CMK (cell line): ENCODE data around the gene RNF157.

ENCODE experiments used
- DNase-seq: peaks from one replicate; pipeline ENCODE4 v3.0.0-alpha.2; 2010; ENCODE audit warnings: low read depth

RNF157 gene

DNA sequence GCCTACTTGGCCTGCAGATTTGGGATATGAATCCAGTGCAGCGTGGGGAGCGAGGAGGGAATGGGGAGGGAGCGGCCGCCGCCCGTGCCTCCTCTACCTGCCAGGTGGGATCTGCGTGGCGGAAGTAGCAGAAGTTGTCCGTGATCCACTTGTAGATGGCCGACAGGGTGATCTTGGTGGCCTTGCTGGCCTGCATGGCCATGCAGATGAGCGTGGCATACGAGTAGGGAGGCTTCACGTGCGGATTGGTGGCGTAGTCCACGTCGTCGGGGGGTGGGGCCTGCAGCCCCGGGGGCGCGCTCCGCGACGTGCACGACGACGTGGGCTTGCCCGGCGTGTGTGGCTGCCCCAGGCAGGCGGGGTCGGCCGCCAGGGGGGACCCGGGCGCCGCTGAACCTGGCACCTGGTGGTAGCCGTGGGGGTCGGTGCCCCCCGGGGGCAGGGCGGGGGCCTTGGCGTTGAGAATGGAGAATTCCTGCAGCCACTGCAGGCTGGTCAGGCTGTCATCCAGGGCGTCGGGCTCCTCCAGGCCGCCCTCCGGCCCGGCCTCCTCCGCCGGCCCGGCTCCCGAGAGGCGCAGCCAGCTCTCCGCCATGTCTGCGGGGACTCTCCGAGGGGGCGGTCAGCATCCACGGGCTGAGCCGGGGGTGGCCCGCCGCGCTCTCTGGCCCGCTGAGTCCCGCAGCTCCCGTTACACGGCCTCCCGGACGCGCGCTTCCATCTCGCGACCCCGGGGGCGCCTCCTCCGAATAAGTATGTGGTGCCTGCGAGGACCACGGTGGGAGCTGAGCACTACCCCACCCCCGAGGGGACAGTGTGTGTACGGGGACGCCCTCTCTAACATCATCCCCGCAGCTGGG lies 100.3 kb downstream of the RNF157 start:
- DNase-seq: no peak

DNA sequence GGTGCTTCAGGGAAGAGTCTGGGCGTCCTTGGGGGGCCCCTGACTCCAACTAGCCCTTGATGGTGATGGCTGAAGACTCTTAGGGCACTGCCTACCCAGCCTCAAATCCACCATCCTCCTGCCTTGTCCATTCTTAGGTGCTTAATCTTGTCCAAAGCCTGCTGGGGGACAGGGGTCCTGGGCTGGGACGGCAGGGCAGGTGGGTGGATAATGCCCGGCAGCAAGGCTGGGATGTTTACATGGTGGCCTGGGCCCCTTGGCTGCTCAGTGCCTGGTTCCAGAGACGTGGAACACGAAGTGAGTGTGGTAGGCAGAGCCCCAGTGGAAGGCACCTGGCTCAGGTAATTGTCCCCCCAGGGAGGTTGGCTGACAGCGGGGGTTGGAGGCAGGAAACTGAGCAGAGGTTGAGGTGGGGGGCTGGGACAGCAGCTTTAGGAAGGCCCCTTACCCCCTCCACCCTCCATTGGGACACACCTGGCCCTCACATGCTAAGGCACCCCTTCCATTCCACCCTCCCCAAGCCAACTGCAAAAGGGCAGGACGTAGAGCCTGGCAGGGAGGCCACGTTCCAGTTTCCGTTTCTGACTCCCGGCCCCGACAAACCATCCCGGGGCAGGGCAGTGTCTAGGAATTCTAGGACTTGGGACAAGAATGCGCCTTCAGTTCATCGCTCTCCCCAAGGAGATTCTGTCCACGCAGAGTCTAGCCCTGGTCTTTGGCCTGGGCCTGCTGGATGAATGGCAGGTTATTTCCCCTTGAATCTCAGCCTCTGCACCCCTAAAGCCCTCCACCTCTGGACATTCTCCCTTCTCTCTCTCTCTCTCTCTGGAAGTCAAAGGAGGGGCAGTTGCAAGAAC lies 101.2 kb downstream of the RNF157 start:
- DNase-seq: no peak

DNA sequence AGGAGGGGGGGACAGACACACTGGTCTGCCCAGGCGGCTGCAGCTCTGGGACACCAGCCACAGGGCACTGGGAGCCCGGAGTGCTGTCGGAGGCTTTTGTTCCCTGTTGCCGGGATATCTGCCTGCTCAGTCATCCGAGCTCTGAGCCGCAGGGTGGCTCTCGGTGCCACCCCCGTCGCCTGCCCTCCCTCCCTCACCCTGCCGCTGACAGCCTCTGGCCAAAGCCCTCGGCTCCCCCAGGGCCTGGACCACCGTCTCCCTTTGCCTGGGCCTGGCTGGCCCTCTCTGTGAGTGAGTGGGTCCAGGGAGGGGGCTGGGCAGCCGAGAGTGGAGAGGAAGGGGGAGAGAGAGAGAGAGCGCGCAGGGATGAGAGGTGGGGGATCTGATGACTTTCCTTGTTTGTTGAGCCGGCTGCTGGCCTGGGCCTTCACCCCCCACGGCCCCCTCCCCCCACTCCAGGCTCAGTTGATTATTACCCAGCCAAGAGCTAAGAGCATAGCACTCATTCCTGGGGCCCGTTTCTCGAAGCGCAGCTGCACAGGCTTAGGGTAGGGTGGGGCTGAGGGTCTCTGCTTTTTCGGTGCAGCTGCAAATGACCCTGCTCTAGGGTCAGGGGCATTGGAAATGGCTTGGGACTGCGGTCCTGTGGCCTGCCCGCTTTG lies 101.9 kb downstream of the RNF157 start:
- DNase-seq: no peak

DNA sequence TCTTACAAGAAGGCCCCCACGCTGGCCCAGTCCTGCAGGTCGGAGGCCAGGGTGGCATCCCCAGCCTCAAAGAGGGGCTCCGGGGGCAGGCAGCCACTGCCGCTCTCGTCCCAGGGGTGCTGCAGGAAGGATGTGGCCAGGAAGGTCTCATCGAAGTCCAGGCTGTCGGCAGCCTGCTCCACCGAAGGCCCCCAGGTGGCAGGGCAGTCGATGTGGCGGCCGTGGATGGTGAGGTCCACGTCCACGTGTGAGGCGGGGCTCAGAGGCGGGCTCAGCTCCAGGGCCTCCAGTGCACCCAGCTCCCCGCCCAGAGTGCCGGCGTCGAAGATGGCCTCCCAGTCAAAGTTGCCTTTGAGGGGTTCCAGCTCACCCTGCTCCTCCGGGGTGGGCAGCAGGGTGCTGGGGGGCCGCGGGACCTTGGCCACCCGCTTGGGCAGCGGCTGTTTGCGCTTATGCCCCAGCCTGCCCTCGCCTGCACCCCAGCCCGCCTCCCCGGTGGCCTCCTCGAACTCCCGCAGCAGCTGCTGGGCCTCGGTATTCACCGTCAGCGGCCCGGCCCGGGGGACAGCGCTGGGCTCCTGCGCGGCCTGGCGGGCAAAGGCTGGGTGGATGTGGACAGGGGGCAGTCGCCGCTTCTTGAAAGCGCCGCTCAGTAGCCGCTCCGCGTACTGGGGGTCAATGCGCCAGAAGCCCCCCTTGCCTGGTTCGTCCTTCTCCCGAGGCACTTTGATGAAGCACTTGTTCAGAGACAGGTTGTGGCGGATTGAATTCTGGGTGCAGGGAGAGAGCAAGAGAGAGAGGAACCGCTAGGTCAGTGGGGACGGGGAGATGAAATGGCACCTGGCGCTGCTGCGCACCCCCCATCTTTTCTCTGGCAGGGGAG lies 102.7 kb downstream of the RNF157 start:
- DNase-seq: no peak

DNA sequence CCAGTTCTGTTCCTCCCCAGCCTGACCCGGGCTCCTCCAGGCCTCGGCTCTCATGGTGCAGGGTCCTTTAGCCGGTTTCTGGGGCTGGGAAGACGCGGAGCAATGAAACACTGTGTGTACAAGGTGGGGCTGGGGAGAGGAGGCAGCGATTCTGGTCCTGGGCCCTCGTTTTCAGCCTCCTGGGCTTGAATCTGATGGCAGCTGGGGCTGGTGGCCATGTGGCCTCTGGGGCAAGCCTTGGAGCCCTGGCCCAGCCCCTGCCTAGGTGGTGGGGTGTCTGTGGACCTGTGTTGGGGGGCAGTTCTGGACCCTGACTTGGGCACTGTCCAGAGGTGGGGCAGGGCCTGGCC lies 103.3 kb downstream of the RNF157 start:
- no peak for DNase-seq

DNA sequence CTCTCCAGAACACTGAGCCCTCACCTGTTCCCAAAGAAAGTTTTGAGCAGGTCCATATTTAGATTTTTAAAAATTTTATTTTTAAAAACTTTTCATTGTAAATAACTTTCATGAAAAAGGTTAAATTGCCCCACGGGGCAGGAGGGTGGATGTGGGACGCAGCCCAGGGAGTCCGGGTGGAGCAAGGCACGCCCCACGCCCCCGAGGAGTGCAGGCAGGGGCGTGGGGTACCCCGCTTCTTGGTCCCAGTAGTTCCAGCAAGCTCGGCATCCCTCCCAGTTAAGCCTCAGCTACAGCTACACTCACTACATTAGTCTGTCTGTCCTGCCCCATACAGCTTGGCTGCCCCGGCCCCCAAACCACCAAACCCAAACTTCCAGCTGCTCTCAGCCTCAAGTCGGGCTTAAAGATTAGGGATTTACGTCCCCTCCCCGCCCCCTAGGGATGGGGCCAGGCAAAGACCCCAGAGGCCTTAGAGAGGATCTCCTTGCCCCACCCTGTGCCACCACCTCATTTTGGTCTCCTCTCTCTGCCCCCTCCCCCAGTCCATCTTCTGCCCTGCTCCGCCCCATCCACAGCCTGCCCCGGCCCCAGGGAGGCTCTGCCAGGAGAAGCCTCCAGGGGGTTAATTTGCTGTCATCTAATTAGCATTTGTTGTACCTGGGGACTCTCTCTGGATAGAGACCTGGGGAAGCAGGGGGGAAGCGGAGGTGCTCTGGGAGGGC lies 103.9 kb downstream of the RNF157 start:
- no peak for DNase-seq

DNA sequence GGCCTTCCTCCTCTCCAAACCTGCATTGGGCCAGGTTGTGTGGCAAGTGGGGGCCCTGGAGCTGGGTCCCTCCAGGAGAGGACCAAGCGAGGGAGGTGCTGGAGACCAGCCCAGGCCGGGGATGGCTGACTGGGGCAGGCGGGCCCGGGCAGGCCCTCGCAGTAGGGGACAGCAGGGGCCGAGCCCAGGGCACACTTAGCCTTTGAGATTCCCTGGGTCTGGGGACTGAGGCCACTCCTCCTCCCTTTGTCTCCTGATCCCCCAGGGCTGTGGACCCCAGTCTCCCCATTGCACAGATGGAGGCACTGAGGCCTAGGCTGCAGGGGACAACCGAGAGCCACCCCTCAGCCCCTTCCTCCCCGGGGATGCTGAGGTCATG lies 104.5 kb downstream of the RNF157 start:
- no peak for DNase-seq

DNA sequence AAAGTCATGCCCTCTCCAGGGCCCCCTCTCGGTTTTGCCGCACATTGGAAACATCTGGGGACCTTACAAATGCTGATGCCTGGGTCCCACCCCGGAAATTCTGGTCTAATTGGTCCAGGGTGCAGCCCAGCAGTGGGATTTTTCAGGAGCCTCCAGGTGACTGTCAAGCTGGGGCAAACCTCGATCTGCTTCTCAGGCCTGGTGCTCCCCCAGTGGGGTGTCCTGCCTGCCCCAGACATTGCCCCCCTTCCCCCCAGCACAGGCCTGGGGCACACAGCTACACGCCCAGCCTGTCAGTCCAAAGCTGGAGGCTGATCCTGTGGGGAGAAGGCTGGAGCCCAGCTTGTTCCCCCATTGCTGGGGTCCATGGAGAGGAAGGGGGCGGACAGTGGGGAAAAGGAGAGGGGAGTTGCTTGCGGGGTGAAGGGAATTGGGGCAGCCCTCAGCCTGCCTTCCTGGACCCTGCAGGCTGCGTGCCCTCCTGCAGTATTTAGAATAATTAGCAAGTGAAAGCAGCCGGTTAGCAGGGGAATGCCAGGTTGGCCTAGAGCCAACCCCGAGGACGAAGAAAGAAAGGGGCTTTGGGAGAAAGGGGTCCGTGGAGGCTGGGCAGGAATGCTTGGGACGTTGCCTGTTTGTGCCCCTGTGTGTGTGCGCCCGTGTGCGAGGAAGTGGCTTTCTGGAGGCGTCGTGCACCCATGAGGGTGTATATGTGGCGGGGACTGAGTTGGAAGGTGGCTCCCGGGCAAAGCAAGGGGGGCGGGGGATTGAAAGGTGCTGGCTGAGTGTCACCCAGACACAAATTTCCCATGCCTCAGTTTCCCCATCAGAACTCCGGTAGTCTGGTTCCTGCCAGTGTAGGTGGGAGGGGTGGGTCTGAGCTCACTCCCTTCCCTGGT lies 105.1 kb downstream of the RNF157 start:
- no peak for DNase-seq

DNA sequence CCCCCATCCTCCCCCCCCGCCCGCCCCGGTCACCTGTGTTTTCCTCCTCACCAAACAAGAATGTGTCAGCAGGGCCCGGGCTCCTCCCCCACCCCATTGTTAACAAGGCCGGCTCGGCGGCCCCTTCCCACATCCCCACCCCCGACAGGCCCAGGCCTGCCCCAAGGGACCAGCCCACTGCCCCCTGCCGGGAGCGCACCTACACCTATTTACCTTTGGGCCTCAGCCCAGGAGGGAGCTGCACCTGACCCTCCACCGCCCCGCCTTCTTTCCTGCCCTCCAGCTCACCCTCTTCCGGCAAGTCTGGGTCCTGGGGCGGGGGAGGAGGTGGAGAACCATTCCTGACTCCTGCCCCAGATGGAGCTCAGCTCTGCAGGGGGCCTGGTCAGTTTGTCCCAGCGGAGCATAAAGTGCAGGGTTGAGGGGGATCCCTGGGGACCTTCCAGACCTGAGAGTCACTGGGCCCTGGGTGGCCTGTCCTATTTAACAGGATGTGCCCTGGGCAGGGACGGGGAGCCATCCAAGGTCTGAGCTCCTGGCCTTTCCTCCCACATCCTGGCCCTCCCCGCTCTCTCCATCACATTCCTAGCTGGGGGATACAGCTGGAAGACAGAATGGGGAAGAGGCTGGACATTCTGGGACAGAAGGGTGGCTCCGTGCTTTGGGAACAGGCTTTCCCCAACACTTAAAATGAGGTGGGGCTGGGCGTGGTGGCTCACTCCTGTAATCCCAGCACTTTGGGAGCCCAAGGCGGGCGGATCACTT lies 107.5 kb downstream of the RNF157 start:
- DNase-seq: no peak

DNA sequence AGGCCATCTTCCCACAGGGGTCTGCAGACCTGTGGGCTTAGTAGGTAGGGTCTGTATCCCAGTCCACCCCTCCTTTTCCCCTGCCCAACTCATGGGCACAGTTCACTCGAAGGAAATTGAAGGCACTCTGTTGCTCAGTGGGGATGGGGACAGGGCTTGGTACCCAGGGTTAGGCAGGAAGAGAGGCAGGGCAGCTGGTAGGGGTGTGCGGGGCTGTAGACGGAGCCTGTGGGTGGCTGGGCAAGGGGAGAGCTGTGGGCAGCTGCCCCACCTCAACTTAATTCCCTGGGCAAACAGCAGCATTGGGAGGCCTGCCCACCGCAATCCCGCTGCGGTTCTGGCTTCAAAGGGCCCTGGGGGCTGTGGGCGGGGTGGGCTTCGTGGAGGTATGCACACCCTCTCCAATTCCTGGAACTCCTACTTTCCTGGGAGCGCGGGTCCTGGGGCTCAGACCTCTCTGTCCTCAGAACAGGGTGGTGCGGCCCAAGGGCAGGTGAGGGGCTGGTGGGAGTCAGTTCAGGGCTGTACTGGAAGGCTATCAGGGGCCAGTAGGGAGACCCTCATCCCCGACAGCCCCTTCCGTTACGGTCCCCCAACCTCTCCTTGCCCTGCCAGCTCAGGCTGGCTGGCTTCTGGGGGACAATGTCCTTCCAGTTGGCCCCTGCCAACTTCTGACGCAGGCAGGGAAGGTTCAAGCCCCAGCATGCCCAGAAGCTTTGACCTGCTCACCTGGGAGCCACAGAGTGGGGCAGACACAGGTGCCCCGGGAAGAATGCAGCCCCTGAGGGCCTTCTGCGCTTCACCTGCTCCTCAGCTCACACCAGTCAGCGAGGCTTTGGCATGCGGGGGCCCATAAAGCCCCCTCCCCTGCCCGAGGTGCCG lies 108.4 kb downstream of the RNF157 start:
- DNase-seq: no peak

DNA sequence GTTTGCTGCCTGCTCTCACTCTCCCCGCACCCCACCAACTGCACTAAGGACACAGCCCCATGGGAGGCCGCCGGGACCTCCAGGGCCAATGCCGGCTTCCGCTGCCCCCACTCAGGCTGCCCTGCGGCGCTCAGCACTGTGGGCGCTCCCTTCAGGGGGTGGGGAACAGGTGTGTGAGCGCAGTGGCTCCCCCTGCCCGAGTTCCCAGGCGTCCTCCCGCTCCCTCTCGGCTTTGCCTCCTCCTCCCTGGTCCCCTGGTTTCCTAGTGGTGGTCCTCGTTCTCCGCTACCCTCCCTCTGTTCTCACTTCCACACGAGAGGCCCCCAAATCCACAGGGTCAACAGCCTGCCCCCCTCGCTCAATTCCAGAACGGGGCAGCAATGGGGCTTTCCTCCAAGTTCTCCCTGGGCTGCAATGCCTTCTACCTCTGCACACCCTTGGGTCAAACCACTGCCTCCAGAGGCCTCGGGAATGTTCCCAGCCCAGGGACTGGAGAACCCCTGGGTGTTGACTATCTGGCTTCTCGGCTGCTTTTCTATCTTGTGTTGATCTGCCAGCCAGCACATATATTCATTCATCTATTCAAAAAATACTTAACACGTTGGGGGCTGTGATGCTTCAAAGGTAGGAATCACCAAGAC lies 109.1 kb downstream of the RNF157 start:
- no peak for DNase-seq

DNA sequence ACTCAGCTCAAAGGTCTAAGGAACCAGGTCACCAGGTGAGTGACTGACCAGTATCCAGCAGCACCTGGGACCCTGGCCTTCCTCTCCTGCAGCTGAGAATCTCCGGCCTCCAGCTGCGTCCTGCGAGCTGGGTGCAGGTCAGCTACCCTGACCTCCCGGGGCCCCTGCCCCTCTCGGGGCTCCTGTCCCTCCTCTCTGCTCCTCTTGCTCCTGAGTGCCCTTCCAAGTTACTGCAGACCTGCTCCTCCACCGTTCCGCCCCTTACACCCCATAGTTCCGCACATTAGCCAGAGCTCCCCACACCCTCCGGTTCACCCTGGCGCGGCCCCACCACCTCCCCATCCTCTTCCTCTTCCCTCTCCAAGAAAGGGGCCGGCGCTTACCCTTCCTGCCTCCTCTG lies 109.8 kb downstream of the RNF157 start:
- DNase-seq: no peak

DNA sequence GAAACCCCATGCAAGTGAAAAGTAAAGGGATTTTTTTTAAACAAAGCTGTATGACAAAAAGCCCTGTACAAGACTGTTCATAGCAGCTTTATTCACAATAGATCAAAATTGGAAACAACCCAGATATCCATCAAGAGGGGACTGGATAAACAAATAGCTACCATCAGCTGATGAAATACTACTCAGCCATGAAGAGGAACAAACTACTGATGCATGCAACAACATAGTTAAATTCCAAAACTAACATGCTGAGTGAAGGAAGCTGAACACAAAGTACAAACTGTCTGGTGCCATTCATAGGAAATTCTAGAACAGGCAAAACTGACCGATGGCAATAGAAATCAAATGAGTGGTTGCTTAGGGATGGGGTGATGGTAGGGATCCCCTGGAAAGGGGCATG lies 114.4 kb downstream of the RNF157 start:
- DNase-seq: no peak

DNA sequence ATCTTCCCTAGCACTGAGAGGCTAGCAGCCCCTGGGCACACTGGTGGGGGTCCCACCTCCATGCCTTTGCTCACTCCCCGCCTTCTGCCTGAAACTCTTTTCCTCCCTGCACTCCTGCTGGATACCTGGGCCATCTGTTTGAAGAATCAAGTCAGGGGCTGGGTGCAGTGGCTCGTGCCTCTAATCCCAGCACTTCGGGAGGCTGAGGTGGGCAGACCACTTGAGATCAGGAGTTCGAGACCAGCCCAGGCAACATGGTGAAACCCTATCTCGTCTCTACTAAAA lies 115.0 kb downstream of the RNF157 start:
- DNase-seq: no peak

DNA sequence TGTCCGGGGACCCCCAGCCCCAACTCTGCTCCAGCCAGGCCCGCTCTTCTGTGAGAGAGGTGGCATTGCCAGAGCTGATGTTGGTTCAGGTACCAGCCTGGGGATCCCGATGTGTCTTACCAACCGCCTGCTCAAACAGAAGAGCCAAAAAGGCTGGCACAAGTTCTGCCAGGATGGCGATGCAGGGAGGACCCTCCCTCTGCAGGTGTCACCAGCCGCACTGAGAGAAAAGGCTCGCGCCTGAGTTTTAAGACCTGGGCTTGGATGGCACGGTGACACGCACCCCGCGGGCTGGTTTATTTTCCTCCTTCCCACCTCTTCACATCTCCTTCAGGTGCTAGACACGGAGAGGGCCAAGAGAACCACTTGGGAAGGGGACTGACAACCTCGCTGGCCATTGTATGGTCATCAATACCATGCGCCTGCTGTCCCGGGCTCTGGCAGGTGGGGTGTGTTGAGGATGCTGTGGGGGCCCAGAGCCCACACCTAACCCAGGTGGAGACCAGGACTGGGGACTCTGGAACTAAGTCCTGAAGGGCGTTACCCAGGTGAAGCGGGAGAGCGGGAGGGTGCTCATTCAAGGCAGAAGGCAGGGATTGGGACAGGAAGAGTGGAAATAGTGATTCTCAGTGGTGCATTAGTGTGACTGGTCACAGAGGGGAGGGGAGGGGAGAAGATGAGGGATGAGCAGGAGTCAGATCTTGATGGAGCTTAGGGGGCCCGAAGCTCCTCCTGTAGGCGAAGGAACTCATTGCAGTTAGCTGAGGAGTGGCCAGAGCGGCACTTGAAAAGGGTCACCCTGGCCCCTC lies 115.5 kb downstream of the RNF157 start:
- DNase-seq: no peak

DNA sequence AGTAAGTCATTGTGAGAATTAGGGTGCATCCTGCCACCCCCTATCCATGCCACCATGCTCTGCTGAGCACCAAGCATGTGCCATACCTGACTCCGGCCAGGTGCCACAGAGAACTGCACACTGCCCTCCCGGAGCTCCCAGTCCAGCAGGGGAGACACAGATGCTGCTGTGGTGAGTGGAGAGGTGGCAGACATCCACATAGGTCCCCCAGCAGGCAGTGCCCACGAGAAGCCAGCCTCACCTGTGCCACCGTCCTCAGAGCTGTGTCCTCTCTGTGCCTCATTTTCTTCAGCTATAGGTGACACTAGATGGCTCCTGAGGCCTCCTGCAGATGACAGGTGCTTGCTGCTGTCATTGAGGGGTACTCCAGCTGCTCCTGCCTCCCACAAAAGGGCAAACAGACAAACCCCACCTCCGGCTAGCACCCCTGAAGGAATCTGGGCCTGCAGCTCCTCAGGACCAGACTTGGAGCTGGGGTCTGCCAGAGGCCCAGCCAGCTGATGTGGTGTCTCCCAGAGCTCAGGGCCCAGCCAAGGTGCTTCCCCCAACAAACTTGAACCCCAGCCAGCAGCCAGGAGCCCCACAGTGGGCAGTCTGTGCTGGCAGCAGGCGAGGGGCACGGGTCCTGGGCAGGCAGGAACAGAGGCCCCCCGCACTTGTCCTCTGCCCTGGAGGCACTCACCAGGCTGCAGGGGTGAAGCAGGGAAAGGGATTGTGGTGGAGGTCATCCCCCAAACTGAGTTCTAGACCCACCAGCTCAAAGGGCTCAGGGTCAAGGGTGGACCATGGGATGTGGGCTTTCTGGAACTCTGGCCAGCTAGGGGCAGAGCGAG lies 116.3 kb downstream of the RNF157 start:
- DNase-seq: no peak

DNA sequence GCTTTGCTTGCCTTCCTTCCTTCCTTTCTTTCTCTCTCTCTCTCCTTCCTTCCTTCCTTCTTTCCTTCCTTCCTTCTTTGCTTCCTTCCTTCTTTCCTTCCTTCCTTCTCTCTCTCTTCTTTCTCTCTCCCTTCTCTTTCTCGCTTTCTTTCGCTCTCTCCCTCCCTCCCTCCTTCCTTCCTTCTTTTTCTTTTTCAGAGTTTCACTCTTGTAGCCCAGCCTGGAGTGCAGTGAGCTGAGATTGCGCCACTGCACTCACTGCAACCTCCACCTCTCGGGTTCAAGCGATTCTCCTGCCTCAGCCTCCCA lies 117.1 kb downstream of the RNF157 start:
- no peak for DNase-seq
